Thyroid gland (tissue), 4 donors: ENCODE data around the gene ZNF189. TPM values are rescaled to one million over a fixed set of nuclear protein-coding genes. Genes with fewer than 3 reads are reported as not detected.
A peak's percentile ranks its signal among the peaks of the same experiment; 100 is the strongest.

Source experiments
- DNase-seq, 2 donors: peaks; one replicate each; pipeline ENCODE4 v3.0.0-alpha.2; 2019
- H3K27ac ChIP-seq, 3 donors: fragments of 200-600 bp; sonication (generic); 1 replicate in 2 of 3; 2 replicates in 1 of 3; pipeline ENCODE4 v1.5.1; 2016 to 2019; ENCODE audit warnings: mild to moderate bottlenecking in 1 of 3, moderate library complexity in 1 of 3
- H3K27me3 ChIP-seq: fragments of 200-600 bp; sonication (generic); one replicate; pipeline ENCODE4 v1.5.1; 2019
- H3K36me3 ChIP-seq, 2 donors: fragments of 200-600 bp; sonication (generic); one replicate each; pipeline ENCODE4 v1.5.1; 2016 to 2019
- H3K4me1 ChIP-seq, 2 donors: fragments of 200-600 bp; sonication (generic); one replicate each; pipeline ENCODE4 v1.5.1; 2017 to 2019
- H3K4me3 ChIP-seq, 3 donors: fragments of 200-600 bp; sonication (generic); replicated peaks in 1 of 3; 1 replicate in 2 of 3; 2 replicates in 1 of 3; pipeline ENCODE4 v1.5.1; 2016; ENCODE audit warnings: mild to moderate bottlenecking in 1 of 3
- H3K9me3 ChIP-seq: fragments of 200-600 bp; sonication (generic); one replicate; pipeline ENCODE4 v1.5.1; 2017
- CTCF ChIP-seq, 6 experiments: fragments of 200-600 bp in 3 of 6; fragments of 450-650 bp in 3 of 6; sonication (generic) in 3 of 6; IDR thresholded peaks; one replicate each; pipeline ENCODE4 v1.5.1; 2016 to 2019; ENCODE audit warnings: antibody characterized with exemption in 6 of 6, mild to moderate bottlenecking in 2 of 6, inconsistent platforms in 1 of 6, moderate library complexity in 1 of 6
- POLR2A ChIP-seq, 2 donors: fragments of 450-650 bp; IDR thresholded peaks; one replicate each; pipeline ENCODE4 v1.6.1; 2017; ENCODE audit warnings: antibody characterized with exemption in 2 of 2, mild to moderate bottlenecking in 2 of 2, moderate library complexity in 1 of 2
- WGBS, 2 donors: methylation state at CpG; one replicate each; pipeline ENCODE4 v1.1.5; 2017; 5-methylcytosine and 5-hydroxymethylcytosine counted together
- intact Hi-C: fragments of 100-400 bp; cut with DNase I; formaldehyde crosslinking; loops from one replicate; pipeline ENCODE4 v1.15.1; 2023
- total RNA-seq, 4 donors: library from RNA; depleted of rRNA; stranded (reverse); fragments of >200 nt; gene quantifications; one replicate each; pipeline ENCODE4 v1.2.3, GENCODE V29; 2016

The ZNF189 gene
- total RNA-seq, 4 donors from 2014 or later = 21.6 to 34.1 (median 24.5) TPM

- Histone ChIP-seq H3K4me1 (no peaks in the 10 kb centered on the region), H3K27ac (no peak overlapping the region), H3K4me3 (no peak overlapping the region), H3K27me3 (no peaks in the 10 kb centered on the region), H3K9me3 (no peaks in the 10 kb centered on the region), H3K36me3 (peaks cover 10 to 16% of the 10 kb centered on the region in 2 donors)
- intact Hi-C loops = no loop called here
- 57 to 58% methylated on average over 6 of the region's 6 CpGs for WGBS, 2 donors
- DNase-seq = no peak
- TF ChIP-seq CTCF (IDR thresholded peaks at IDR 0.05) = peak in 3 of 6 experiments; percentile 36 to 48 (median 41)
- TF ChIP-seq POLR2A (IDR thresholded peaks at IDR 0.05) = no peak
These were observed 10.7 kb upstream of the ZNF189 start for GRCh38 chr9:101387871-101388506.

GRCh38 chr9:101388507-101388993 is 10.1 kb upstream of the ZNF189 start:
- TF ChIP-seq POLR2A (IDR thresholded peaks at IDR 0.05) (no peak), CTCF (IDR thresholded peaks at IDR 0.05) (no peak)
- whole genome bisulfite sequencing, 2 donors = 86 to 95% methylated on average over 2 of the region's 2 CpGs
- no peak for DNase-seq
- Histone ChIP-seq H3K36me3 (peaks cover 10 to 16% of the 10 kb centered on the region in 2 donors), H3K4me3 (no peak overlapping the region), H3K9me3 (no peaks in the 10 kb centered on the region), H3K4me1 (no peaks in the 10 kb centered on the region), H3K27ac (no peak overlapping the region), H3K27me3 (no peaks in the 10 kb centered on the region)
- intact Hi-C loops = no loop called here

GRCh38 chr9:101393135-101393534 is 5.5 kb upstream of the ZNF189 start:
- Histone ChIP-seq H3K36me3 (peaks cover 10 to 16% of the 10 kb centered on the region in 2 donors), H3K9me3 (no peaks in the 10 kb centered on the region), H3K27me3 (no peaks in the 10 kb centered on the region), H3K4me3 (no peak overlapping the region), H3K4me1 (peaks cover 4 to 5% of the 10 kb centered on the region in 2 donors), H3K27ac (no peak overlapping the region)
- intact Hi-C loops = no loop called here
- no peak for TF ChIP-seq POLR2A (IDR thresholded peaks at IDR 0.05)
- TF ChIP-seq CTCF (IDR thresholded peaks at IDR 0.05) = no peak
- no peak for DNase-seq
- 96% methylated on average over 3 of the region's 3 CpGs for WGBS, 2 donors

GRCh38 chr9:101394687-101395086 is 4.0 kb upstream of the ZNF189 start:
- H3K4me1 ChIP-seq = peaks cover 8 to 9% of the 10 kb centered on the region in 2 donors
- DNase-seq = no peak
- H3K36me3 ChIP-seq = peaks cover 4 to 6% of the 10 kb centered on the region in 2 donors
- no peaks in the 10 kb centered on the region for H3K9me3 ChIP-seq
- no peak overlapping the region for H3K27ac ChIP-seq
- H3K27me3 ChIP-seq = no peaks in the 10 kb centered on the region
- 92 to 97% methylated on average over 1 of the region's 1 CpG for WGBS, 2 donors
- TF ChIP-seq CTCF (IDR thresholded peaks at IDR 0.05) = no peak
- no peak for TF ChIP-seq POLR2A (IDR thresholded peaks at IDR 0.05)
- no peak overlapping the region for H3K4me3 ChIP-seq
- intact Hi-C loops = no loop called here

- Histone ChIP-seq H3K36me3 (peaks cover 19 to 25% of the 10 kb centered on the region in 2 donors), H3K27me3 (no peaks in the 10 kb centered on the region), H3K9me3 (no peaks in the 10 kb centered on the region), H3K4me3 (peak overlapping the region; percentile 41 to 77 (median 74)), H3K4me1 (peaks cover 14 to 22% of the 10 kb centered on the region in 2 donors), H3K27ac (peak overlapping the region in 2 of 3 donors; percentile 72 to 86)
- TF ChIP-seq POLR2A (IDR thresholded peaks at IDR 0.05) (no peak), CTCF (IDR thresholded peaks at IDR 0.05) (no peak)
- intact Hi-C loops = no loop called here
- 4 to 11% methylated on average over 4 of the region's 4 CpGs for WGBS, 2 donors
- DNase-seq = no peak
These were observed 944 bp upstream of the ZNF189 start for GRCh38 chr9:101397746-101398067.
